DND-41 (cell line): ENCODE measurements around the gene LCE2A.
"Not testable (repeated sequence)": the region's sequence is repeated elsewhere in the genome, so short reads cannot be mapped to it uniquely, and the experiment has no call there.

Experiments
- EZH2 ChIP-seq: IDR thresholded peaks from 3 replicates; pipeline ENCODE4 v1.6.1; 2012; ENCODE audit warnings: borderline replicate concordance, low read depth, mild to moderate bottlenecking, moderate library complexity, low read length, inconsistent platforms; ENCODE audit not compliant: severe bottlenecking
- TF ChIP-seq, protein P1 (sequence below): IDR thresholded peaks from 2 replicates; pipeline ENCODE4 v1.5.1; 2012; ENCODE audit warnings: borderline replicate concordance, low read length, moderate library complexity, mild to moderate bottlenecking; ENCODE audit not compliant: poor library complexity, severe bottlenecking; ENCODE audit errors: extremely low read depth

DNA sequence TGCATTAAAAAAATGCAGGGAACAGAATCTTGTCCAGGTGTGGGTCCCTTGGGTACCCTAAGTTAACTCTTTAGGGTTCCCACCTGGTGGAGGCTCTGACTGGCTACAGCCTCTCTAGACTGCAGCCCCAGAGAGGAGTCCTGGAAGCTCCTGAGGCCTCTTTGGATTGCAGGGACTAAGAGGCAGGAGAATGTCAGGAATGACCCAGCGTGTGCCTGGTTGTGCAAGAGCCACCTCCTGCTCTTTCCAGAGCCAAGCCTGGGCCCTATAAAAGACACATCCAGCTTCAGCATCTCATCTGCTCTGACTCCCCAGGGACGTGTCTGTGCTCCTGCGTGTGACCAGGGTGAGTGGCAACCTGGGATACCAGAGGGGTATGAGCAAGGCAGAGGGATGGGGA, 23.2 kb upstream of the LCE2A start, which contains the start of gene LCE2C:
- TF ChIP-seq, protein P1, sequence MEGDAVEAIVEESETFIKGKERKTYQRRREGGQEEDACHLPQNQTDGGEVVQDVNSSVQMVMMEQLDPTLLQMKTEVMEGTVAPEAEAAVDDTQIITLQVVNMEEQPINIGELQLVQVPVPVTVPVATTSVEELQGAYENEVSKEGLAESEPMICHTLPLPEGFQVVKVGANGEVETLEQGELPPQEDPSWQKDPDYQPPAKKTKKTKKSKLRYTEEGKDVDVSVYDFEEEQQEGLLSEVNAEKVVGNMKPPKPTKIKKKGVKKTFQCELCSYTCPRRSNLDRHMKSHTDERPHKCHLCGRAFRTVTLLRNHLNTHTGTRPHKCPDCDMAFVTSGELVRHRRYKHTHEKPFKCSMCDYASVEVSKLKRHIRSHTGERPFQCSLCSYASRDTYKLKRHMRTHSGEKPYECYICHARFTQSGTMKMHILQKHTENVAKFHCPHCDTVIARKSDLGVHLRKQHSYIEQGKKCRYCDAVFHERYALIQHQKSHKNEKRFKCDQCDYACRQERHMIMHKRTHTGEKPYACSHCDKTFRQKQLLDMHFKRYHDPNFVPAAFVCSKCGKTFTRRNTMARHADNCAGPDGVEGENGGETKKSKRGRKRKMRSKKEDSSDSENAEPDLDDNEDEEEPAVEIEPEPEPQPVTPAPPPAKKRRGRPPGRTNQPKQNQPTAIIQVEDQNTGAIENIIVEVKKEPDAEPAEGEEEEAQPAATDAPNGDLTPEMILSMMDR: not testable (repeated sequence)
- TF ChIP-seq EZH2: not testable (repeated sequence)
